IPS-20b (cell line): Measurements from ENCODE around the gene MOB3C.

Source experiments
- H3K27ac ChIP-seq: one replicate; pipeline ENCODE4 v1.5.1; 2013; ENCODE audit warnings: low read length
- H3K27me3 ChIP-seq: 2 replicates; pipeline ENCODE4 v1.6.1; 2013; ENCODE audit warnings: mild to moderate bottlenecking, low read length, inconsistent platforms; ENCODE audit not compliant: insufficient read depth
- H3K36me3 ChIP-seq: 2 replicates; pipeline ENCODE4 v1.6.1; 2013; ENCODE audit warnings: low read depth, mild to moderate bottlenecking, inconsistent platforms, low read length, moderate library complexity; ENCODE audit not compliant: insufficient read depth
- H3K4me1 ChIP-seq: 2 replicates; pipeline ENCODE4 v1.6.1; 2013; ENCODE audit warnings: mild to moderate bottlenecking, control low read depth, inconsistent platforms, low read length, moderate library complexity; ENCODE audit not compliant: insufficient read depth
- H3K4me3 ChIP-seq: 2 replicates; pipeline ENCODE4 v1.5.1; 2013; ENCODE audit warnings: mild to moderate bottlenecking, low read length, inconsistent platforms
- H3K9ac ChIP-seq: 2 replicates; pipeline ENCODE4 v1.6.1; 2013; ENCODE audit warnings: low read depth, mild to moderate bottlenecking, inconsistent platforms, low read length, moderate library complexity
- H3K9me3 ChIP-seq: 2 replicates; pipeline ENCODE4 v1.6.1; 2013; ENCODE audit warnings: mild to moderate bottlenecking, low read depth, low read length, inconsistent platforms; ENCODE audit not compliant: insufficient read depth

The MOB3C gene

GRCh38 chr1:46637444-46638083, 21.0 kb upstream of the MOB3C start:
- Histone ChIP-seq H3K4me1 (no peaks in the 10 kb centered on the region), H3K9me3 (no peaks in the 10 kb centered on the region), H3K36me3 (peaks cover 56% of the 10 kb centered on the region), H3K4me3 (no peak overlapping the region), H3K27me3 (no peaks in the 10 kb centered on the region), H3K9ac (no peak overlapping the region), H3K27ac (no peak overlapping the region)

DNA sequence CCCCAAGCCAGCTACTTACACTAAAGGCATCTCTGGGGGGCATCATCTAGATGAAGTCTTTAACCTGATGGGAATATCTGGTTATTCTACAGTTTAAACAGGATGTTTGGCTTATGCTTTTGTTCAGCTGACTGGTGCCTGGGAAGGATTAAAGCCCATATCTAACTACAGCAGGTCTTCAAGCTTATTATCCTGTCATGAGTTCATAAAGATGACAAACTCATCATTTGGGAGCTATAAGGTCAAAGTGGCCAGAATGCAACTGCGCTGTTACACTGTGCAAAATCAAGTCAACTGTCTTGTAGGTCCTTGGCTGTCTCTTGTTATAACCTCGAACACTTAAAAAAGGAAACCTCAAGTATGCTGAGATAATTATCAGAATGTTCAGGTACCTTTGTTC, 18.6 kb upstream of the MOB3C start:
- H3K36me3 ChIP-seq = peaks cover 59% of the 10 kb centered on the region

DNA sequence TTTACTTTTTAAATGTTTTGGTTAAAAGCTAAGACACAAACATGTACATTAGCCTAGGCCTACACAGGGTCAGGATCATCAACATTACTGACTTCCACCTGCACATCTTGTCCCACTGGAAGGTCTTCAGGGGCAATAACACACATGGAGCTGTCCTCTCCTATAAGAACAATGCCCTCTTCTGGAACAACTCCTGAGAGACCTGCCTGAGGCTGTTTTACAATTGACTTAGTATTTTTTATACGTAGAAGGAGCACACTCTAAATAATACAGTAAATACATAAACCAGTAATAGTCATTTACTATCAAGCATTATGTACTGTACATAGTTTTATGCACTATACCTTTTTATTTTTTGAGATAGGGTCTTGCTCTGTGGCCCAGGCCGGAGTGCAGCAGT, 14.1 kb upstream of the MOB3C start:
- Histone ChIP-seq H3K36me3 (peaks cover 43% of the 10 kb centered on the region), H3K9ac (no peak overlapping the region), H3K4me1 (no peaks in the 10 kb centered on the region), H3K27ac (no peak overlapping the region), H3K4me3 (no peak overlapping the region), H3K27me3 (no peaks in the 10 kb centered on the region), H3K9me3 (no peaks in the 10 kb centered on the region)

More for the DNA sequence above, 18.6 kb upstream of the MOB3C start:
- Histone ChIP-seq H3K9me3 (no peaks in the 10 kb centered on the region), H3K27ac (no peak overlapping the region), H3K4me1 (no peaks in the 10 kb centered on the region), H3K9ac (no peak overlapping the region), H3K4me3 (no peak overlapping the region), H3K27me3 (no peaks in the 10 kb centered on the region)

DNA sequence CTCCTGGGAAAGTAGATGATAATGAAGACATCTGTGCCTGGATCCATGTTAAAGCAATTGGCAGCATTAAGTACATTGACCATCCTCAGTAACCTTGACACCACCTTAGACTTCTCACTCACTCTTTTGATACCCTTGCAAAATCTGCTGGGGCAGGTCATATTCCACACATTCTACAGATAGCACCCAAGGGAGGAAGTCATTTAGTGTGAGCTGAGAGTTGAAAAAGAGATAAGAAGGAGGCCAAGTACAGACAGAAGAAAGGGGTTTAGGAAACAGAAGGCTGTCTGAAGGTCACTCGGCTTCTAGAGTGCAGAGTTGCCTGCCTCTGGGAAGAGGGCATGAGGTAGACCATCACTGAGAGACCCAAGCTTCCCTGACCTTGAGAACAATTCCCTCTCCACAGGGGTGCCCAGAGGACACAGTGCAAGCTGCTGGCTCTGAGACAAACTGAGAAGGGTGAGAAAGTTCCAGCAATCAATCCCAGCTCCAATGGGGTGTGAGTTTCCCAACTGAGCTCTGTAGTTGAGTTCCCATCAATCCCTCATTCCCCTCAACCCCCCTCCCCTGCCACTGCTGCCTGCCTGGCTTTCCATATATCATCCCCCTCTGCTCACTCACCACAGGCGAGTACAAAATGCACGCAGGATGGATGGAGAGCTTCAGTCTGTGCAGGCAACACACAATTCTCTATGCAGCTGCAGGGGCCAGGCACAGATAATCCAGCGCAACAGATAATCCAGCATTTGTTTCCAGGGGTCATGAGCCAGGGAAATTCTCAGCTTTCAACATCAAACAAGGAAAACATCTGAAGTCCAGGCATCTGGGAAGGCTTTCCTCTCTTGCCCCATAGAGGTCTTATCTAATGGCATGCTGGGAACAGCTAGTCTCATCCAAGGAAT, 7.4 kb upstream of the MOB3C start:
- no peak overlapping the region for H3K4me3 ChIP-seq
- no peak overlapping the region for H3K9ac ChIP-seq
- H3K27me3 ChIP-seq = peaks cover 8% of the 10 kb centered on the region; the same call in 1 of the 2 replicates
- H3K9me3 ChIP-seq = no peaks in the 10 kb centered on the region
- H3K27ac ChIP-seq = no peak overlapping the region
- no peaks in the 10 kb centered on the region for H3K36me3 ChIP-seq
- no peaks in the 10 kb centered on the region for H3K4me1 ChIP-seq

GRCh38 chr1:46622344-46622743, 5.7 kb upstream of the MOB3C start:
- Histone ChIP-seq H3K4me1 (no peaks in the 10 kb centered on the region), H3K9me3 (no peaks in the 10 kb centered on the region), H3K27me3 (peaks cover 19% of the 10 kb centered on the region), H3K9ac (no peak overlapping the region), H3K36me3 (no peaks in the 10 kb centered on the region), H3K27ac (no peak overlapping the region), H3K4me3 (no peak overlapping the region)

DNA sequence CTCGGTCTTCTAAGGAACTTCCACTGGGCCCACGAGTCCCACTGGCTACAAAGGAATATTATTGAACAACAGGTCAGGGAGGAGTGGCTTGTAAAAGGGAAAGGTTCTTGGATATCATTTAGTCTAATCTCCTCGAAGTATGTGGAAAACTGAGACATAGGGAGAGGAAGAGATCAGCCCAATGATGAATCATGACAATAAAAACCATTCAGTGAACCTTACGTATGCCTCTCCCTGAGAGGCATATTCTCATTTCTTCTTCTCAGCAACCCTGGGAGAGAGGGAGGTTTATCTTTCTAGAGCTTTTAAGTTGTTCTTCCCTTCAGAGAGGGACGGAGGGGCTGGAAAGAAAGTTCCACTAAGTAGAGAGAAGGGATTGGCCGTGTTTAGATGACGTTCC, 5.3 kb upstream of the MOB3C start:
- H3K9ac ChIP-seq = no peak overlapping the region
- H3K27me3 ChIP-seq = peaks cover 24% of the 10 kb centered on the region
- H3K4me3 ChIP-seq = no peak overlapping the region
- no peaks in the 10 kb centered on the region for H3K36me3 ChIP-seq
- H3K27ac ChIP-seq = no peak overlapping the region
- H3K4me1 ChIP-seq = no peaks in the 10 kb centered on the region
- H3K9me3 ChIP-seq = no peaks in the 10 kb centered on the region

DNA sequence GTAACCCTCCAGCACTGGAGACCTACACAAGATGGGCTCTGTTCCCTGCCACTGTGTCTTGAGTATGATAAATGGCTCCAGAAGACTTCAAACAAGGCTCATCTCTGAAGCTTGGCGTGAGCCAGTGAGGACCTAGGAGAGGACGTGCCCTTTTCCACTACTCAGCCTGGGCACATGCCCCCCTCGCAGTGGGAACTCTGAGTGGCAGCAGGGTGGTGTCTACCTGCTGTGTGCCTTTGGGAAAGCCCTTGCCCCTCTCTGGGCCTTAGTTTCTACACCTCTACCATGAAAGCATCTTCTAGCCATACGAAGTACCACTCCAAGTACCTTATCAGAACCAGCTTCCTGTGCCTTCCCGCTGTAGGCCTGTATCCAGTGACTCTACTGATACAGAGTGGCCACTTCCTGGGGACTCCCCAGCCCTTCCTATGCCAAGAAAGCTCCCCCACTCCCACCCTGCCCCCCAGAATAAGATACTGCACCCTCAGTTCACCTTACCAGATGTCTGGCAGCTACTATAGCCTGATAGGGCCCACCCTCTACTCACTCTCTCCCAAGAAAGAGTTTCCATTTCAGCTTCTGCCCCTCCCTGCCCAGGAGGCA, 3.1 kb upstream of the MOB3C start:
- Histone ChIP-seq H3K36me3 (no peaks in the 10 kb centered on the region), H3K27me3 (peaks cover 26% of the 10 kb centered on the region), H3K27ac (no peak overlapping the region), H3K4me1 (peaks cover 3% of the 10 kb centered on the region; the same call in 1 of the 2 replicates), H3K4me3 (no peak overlapping the region), H3K9ac (no peak overlapping the region), H3K9me3 (no peaks in the 10 kb centered on the region)

GRCh38 chr1:46618754-46619415, 2.3 kb upstream of the MOB3C start:
- Histone ChIP-seq H3K9ac (no peak overlapping the region), H3K27me3 (peaks cover 26% of the 10 kb centered on the region), H3K4me1 (peaks cover 12% of the 10 kb centered on the region; the same call in 1 of the 2 replicates), H3K9me3 (no peaks in the 10 kb centered on the region), H3K36me3 (no peaks in the 10 kb centered on the region), H3K27ac (no peak overlapping the region), H3K4me3 (no peak overlapping the region)

DNA sequence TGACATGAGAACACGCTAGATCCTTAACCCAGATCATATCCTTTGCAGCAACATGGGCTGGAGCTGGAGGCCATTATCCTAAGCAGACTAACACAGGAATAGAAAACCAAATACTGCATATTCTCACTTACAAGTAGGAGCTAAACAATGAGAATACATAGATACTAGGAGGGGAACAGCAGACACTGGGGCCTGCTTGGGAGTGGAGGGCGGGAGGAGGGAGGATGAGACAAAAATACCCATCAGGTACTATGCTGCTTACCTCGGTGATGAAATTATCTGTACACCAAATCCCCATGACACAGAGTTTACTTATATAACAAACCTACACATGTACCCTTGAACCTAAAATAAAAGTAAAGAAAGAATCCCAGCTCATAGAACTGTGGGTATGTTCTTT, 1.2 kb upstream of the MOB3C start:
- no peaks in the 10 kb centered on the region for H3K9me3 ChIP-seq
- H3K27me3 ChIP-seq = peaks cover 26% of the 10 kb centered on the region
- H3K36me3 ChIP-seq = no peaks in the 10 kb centered on the region
- no peak overlapping the region for H3K4me3 ChIP-seq
- no peak overlapping the region for H3K9ac ChIP-seq
- H3K4me1 ChIP-seq = peaks cover 16% of the 10 kb centered on the region
- H3K27ac ChIP-seq = no peak overlapping the region

DNA sequence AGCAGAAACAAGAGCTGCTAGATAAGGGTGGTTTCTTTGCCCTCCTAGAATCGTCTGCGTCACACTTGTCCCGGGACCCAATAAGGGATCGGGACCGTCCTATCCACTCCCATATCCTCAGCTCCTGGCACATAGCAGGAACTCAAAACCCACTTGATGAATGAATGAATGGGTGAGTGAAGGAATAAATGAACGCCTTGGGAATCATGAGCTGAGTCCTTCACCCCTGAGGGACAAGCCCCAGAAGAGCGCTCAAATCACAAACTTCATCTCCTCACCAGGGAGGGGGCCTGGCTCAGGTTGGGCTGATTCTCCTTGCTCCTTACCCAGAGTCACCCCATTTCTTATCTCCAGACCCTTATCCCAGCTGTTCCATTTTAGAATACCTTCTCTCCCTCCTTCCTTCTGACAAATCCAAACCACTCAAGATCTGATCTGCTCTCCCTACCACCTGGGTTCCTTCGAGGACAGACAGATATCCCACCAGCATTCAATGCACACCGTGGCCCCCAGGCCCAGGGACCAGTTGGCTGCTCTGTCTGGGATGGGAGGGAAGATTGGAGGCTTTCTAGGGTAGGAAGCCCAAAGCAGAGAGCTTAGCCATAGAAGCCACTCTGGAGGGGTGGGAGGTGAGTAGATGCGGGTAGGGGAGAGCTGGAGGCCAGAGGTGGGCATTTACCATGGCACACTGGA, 643 bp upstream of the MOB3C start:
- H3K27me3 ChIP-seq = peaks cover 26% of the 10 kb centered on the region
- no peaks in the 10 kb centered on the region for H3K36me3 ChIP-seq
- H3K27ac ChIP-seq = no peak overlapping the region
- no peaks in the 10 kb centered on the region for H3K9me3 ChIP-seq
- peaks cover 16% of the 10 kb centered on the region for H3K4me1 ChIP-seq
- H3K4me3 ChIP-seq = peak overlapping the region; percentile 76
- peak overlapping the region; percentile 55; the same call in 1 of the 2 replicates for H3K9ac ChIP-seq

- no peaks in the 10 kb centered on the region for H3K9me3 ChIP-seq
- H3K4me1 ChIP-seq = peaks cover 22% of the 10 kb centered on the region
- H3K36me3 ChIP-seq = no peaks in the 10 kb centered on the region
- peak overlapping the region; percentile 76; the same call in 1 of the 2 replicates for H3K4me3 ChIP-seq
- no peak overlapping the region for H3K9ac ChIP-seq
- no peak overlapping the region for H3K27ac ChIP-seq
- peaks cover 25% of the 10 kb centered on the region for H3K27me3 ChIP-seq
These were observed 876 bp downstream of the MOB3C start for GRCh38 chr1:46615735-46616134.
